HEK293 (cell line): Measurements from ENCODE around the gene RCL1.

Source experiments
- CTCF ChIA-PET: fragments of 350-600 bp; formaldehyde crosslinking; extraction: SDS; loops from one replicate; lab custom pipeline; 2021; ENCODE audit warnings: antibody characterized with exemption; lab: Yijun Ruan, JAX
- POLR2A ChIA-PET: fragments of 300-600 bp; formaldehyde crosslinking; extraction: SDS; loops from one replicate; lab custom pipeline; 2020; ENCODE audit warnings: antibody characterized with exemption, inconsistent platforms; lab: Yijun Ruan, JAX
- H3K27ac ChIP-seq: fragments of 200-500 bp; sonication (Bioruptor generic); 2 replicates; pipeline ENCODE4 v1.5.1; 2014; ENCODE audit warnings: low read depth, low read length, control low read depth, inconsistent platforms; ENCODE audit errors: extremely low read depth
- H3K36me3 ChIP-seq, 2 experiments: fragments of 200-500 bp in 1 of 2; sonication (Bioruptor generic) in 1 of 2; 1 replicate in 1 of 2; 2 replicates in 1 of 2; pipeline ENCODE4 v1.5.1; 2014 to 2017; ENCODE audit warnings: inconsistent platforms in 2 of 2, low read length in 2 of 2; ENCODE audit not compliant: control insufficient read depth in 2 of 2, insufficient read depth in 1 of 2
- H3K4me1 ChIP-seq: fragments of 200-500 bp; sonication (Bioruptor generic); 2 replicates; pipeline ENCODE4 v1.5.1; 2014; ENCODE audit warnings: mild to moderate bottlenecking, low read length, inconsistent platforms; ENCODE audit not compliant: control insufficient read depth, insufficient read depth
- H3K4me3 ChIP-seq: 2 replicates; pipeline ENCODE4 v1.5.1; 2011; ENCODE audit warnings: low read depth, mild to moderate bottlenecking, control low read depth, low read length, moderate library complexity
- H3K9me3 ChIP-seq: fragments of 200-500 bp; sonication (Bioruptor generic); 2 replicates; pipeline ENCODE4 v1.5.1; 2014; ENCODE audit warnings: low read depth, low read length, inconsistent platforms; ENCODE audit not compliant: control insufficient read depth, insufficient read depth
- ATF2 ChIP-seq: fragments of 450-650 bp; formaldehyde crosslinking; IDR thresholded peaks from 2 replicates; pipeline ENCODE4 v1.5.1; 2016; ENCODE audit warnings: missing biosample characterization, missing genetic modification characterization, low read depth
- KLF8 ChIP-seq: fragments of 450-650 bp; formaldehyde crosslinking; IDR thresholded peaks from 2 replicates; pipeline ENCODE4 v1.5.1; 2016; ENCODE audit warnings: missing biosample characterization, missing genetic modification characterization
- KLF9 ChIP-seq: fragments of 450-650 bp; formaldehyde crosslinking; IDR thresholded peaks from 2 replicates; pipeline ENCODE4 v1.5.1; 2016; ENCODE audit warnings: missing biosample characterization, missing genetic modification characterization, low read depth
- SALL2 ChIP-seq: fragments of 450-650 bp; formaldehyde crosslinking; IDR thresholded peaks from 2 replicates; pipeline ENCODE4 v1.5.0; 2017; ENCODE audit warnings: missing biosample characterization, mild to moderate bottlenecking, missing genetic modification characterization, borderline replicate concordance
- TRIM28 ChIP-seq: IDR thresholded peaks from 2 replicates; pipeline ENCODE4 v1.6.1; 2011; ENCODE audit warnings: low read length, control low read depth, borderline replicate concordance
- ZBTB1 ChIP-seq: fragments of 450-650 bp; formaldehyde crosslinking; IDR thresholded peaks from 2 replicates; pipeline ENCODE4 v1.5.1; 2016; ENCODE audit warnings: missing biosample characterization, missing genetic modification characterization
- ZBTB8A ChIP-seq: fragments of 450-650 bp; formaldehyde crosslinking; IDR thresholded peaks from 2 replicates; pipeline ENCODE4 v1.5.1; 2016; ENCODE audit warnings: missing biosample characterization, missing genetic modification characterization
- ZNF112 ChIP-seq: fragments of 450-650 bp; formaldehyde crosslinking; IDR thresholded peaks from 2 replicates; pipeline ENCODE4 v1.5.0; 2017; ENCODE audit warnings: missing biosample characterization, missing genetic modification characterization
- ZNF138 ChIP-seq: fragments of 450-650 bp; formaldehyde crosslinking; IDR thresholded peaks from 2 replicates; pipeline ENCODE4 v1.5.1; 2016; ENCODE audit warnings: missing biosample characterization, missing genetic modification characterization, borderline replicate concordance
- ZNF223 ChIP-seq: fragments of 450-650 bp; formaldehyde crosslinking; IDR thresholded peaks from 2 replicates; pipeline ENCODE4 v1.5.1; 2016; ENCODE audit warnings: missing biosample characterization, missing genetic modification characterization
- ZNF354C ChIP-seq: fragments of 450-650 bp; formaldehyde crosslinking; IDR thresholded peaks from 2 replicates; pipeline ENCODE4 v1.5.1; 2016; ENCODE audit warnings: missing biosample characterization, missing genetic modification characterization, low read depth, borderline replicate concordance
- ZNF398 ChIP-seq: fragments of 450-650 bp; formaldehyde crosslinking; IDR thresholded peaks from 2 replicates; pipeline ENCODE4 v1.5.1; 2017; ENCODE audit warnings: missing biosample characterization, missing genetic modification characterization
- ZNF514 ChIP-seq: fragments of 450-650 bp; formaldehyde crosslinking; IDR thresholded peaks from 2 replicates; pipeline ENCODE4 v1.5.1; 2016; ENCODE audit warnings: missing biosample characterization, missing genetic modification characterization
- ZNF548 ChIP-seq: fragments of 450-650 bp; formaldehyde crosslinking; IDR thresholded peaks from 2 replicates; pipeline ENCODE4 v1.5.1; 2016; ENCODE audit warnings: missing biosample characterization, missing genetic modification characterization
- ZNF76 ChIP-seq: fragments of 450-650 bp; formaldehyde crosslinking; IDR thresholded peaks from 2 replicates; pipeline ENCODE4; 2016; ENCODE audit warnings: low read depth, missing biosample characterization, missing genetic modification characterization, borderline replicate concordance
- ZNF768 ChIP-seq: fragments of 450-650 bp; formaldehyde crosslinking; IDR thresholded peaks from 2 replicates; pipeline ENCODE4 v1.5.1; 2018; ENCODE audit warnings: missing biosample characterization, mild to moderate bottlenecking, missing genetic modification characterization
- ZNF776 ChIP-seq: fragments of 450-650 bp; formaldehyde crosslinking; IDR thresholded peaks from 2 replicates; pipeline ENCODE4 v1.5.0; 2017; ENCODE audit warnings: missing biosample characterization, missing genetic modification characterization, borderline replicate concordance
- ZSCAN30 ChIP-seq: fragments of 450-650 bp; IDR thresholded peaks from 2 replicates; pipeline ENCODE4 v1.5.1; 2018; ENCODE audit warnings: missing biosample characterization, mild to moderate bottlenecking, missing genetic modification characterization, moderate library complexity
- ZSCAN4 ChIP-seq: fragments of 450-650 bp; formaldehyde crosslinking; IDR thresholded peaks from 2 replicates; pipeline ENCODE4 v1.5.1; 2017; ENCODE audit warnings: missing biosample characterization, missing genetic modification characterization
- ZSCAN5A ChIP-seq: fragments of 450-650 bp; formaldehyde crosslinking; IDR thresholded peaks from 2 replicates; pipeline ENCODE4 v1.5.1; 2016; ENCODE audit warnings: missing biosample characterization, missing genetic modification characterization

Gene RCL1

GRCh38 chr9:4760122-4760521 is 32.6 kb upstream of the RCL1 start:
- Histone ChIP-seq H3K4me1 (no peaks in the 10 kb centered on the region), H3K27ac (no peak overlapping the region), H3K9me3 (no peaks in the 10 kb centered on the region), H3K36me3 (no peaks in the 10 kb centered on the region), H3K4me3 (no peak overlapping the region)
- no peak for TF ChIP-seq ATF2 (tag by site-specific recombination)
- no peak for TF ChIP-seq ZNF223 (tag by site-specific recombination)
- no peak for TF ChIP-seq ZNF768
- no peak for TF ChIP-seq ZNF398
- TF ChIP-seq ZNF354C (tag by site-specific recombination): no peak
- no peak for TF ChIP-seq ZSCAN5A (tag by site-specific recombination)
- no peak for TF ChIP-seq ZNF776 (tag by site-specific recombination)
- TF ChIP-seq TRIM28: no peak
- TF ChIP-seq ZSCAN4 (tag by site-specific recombination): no peak
- no peak for TF ChIP-seq ZNF548 (tag by site-specific recombination)
- no peak for TF ChIP-seq ZNF76 (tag by site-specific recombination)
- no peak for TF ChIP-seq ZNF138 (tag by site-specific recombination)
- TF ChIP-seq KLF8 (tag by site-specific recombination): no peak
- no peak for TF ChIP-seq ZBTB8A (tag by site-specific recombination)
- TF ChIP-seq ZSCAN30: no peak
- TF ChIP-seq SALL2 (tag by site-specific recombination): no peak
- TF ChIP-seq ZNF112: no peak
- no peak for TF ChIP-seq ZNF514 (tag by site-specific recombination)
- no peak for TF ChIP-seq ZBTB1
- no peak for TF ChIP-seq KLF9 (tag by site-specific recombination)
- POLR2A ChIA-PET: no interaction called here
- CTCF ChIA-PET: interaction anchor here (0.6 to 6.4 kb wide), 27 partner anchors 9 to 1071 kb away, joined by 3 to 94 read pairs (median 4); partner anchors contain the start of gene JAK2
